OCI-LY7 (cell line): Measurements from ENCODE around the gene ACAN.

Source experiments
- EZH2phosphoT487 ChIP-seq: fragments of 200-600 bp; sonication (generic); IDR thresholded peaks from 2 replicates; pipeline ENCODE4 v1.6.1; 2018; ENCODE audit warnings: low read depth, borderline replicate concordance, mild to moderate bottlenecking, mixed run types, antibody characterized with exemption, low read length, moderate library complexity, mixed read lengths
- TF ChIP-seq, protein P1 (sequence below): fragments of 200-600 bp; sonication (generic); conservative IDR thresholded peaks from 2 replicates; pipeline ENCODE4 v1.5.1; 2014; ENCODE audit warnings: mild to moderate bottlenecking, antibody characterized with exemption, low read length, moderate library complexity, mixed read lengths

DNA sequence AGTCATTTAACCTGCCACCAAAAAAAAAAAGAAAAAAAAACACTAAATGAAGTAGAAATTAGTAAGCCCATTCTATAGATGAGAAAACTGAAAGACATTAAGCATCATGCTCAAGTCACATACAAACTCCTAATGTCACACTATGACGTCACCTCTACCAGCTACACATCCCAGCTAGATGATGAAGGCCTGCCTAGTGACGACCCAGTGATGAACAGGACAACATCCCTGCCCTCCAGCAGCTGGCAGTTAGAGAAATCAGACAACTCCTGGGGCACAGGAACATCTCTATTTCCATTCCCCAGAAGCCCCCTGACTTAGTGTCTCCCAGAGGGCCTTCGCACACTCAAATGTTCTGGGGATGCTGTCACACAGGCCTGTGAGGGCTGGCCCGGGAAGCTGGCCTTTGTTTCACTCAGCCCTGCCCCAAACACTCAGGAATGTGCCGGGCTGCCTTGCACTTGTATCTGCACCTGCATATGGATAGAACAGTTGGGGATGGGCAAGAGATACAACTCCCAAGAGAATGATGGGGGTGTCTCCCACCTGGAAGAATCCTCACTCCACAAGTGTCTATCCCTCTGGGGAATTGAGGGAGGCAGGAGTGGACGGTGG is 99.1 kb downstream of the ACAN start:
- TF ChIP-seq, protein P1, sequence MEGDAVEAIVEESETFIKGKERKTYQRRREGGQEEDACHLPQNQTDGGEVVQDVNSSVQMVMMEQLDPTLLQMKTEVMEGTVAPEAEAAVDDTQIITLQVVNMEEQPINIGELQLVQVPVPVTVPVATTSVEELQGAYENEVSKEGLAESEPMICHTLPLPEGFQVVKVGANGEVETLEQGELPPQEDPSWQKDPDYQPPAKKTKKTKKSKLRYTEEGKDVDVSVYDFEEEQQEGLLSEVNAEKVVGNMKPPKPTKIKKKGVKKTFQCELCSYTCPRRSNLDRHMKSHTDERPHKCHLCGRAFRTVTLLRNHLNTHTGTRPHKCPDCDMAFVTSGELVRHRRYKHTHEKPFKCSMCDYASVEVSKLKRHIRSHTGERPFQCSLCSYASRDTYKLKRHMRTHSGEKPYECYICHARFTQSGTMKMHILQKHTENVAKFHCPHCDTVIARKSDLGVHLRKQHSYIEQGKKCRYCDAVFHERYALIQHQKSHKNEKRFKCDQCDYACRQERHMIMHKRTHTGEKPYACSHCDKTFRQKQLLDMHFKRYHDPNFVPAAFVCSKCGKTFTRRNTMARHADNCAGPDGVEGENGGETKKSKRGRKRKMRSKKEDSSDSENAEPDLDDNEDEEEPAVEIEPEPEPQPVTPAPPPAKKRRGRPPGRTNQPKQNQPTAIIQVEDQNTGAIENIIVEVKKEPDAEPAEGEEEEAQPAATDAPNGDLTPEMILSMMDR: no peak
- TF ChIP-seq EZH2phosphoT487: no peak
